ENCODE data around the gene KMT2C. TPM values are rescaled to one million over a fixed set of nuclear protein-coding genes. Genes with fewer than 3 reads are reported as not detected.
"Not testable (repeated sequence)": the region's sequence is repeated elsewhere in the genome, so short reads cannot be mapped to it uniquely, and the experiment has no call there.

The KMT2C gene
- total and polyA plus RNA-seq, 10 of the 15 experiments (the other 5 are each of a cell fraction or from before 2014, with no cell fraction given), result 3.3 to 45.2 (median 19.2) TPM

- TF ChIP-seq E2F8 (IDR thresholded peaks at IDR 0.05; ENCODE audit: low read depth, partially characterized antibody) (no peak), ZBTB40 (IDR thresholded peaks at IDR 0.05; ENCODE audit: borderline replicate concordance) (no peak), IKZF2 (IDR thresholded peaks at IDR 0.05) (no peak), RELA (IDR thresholded peaks at IDR 0.05; ENCODE audit: borderline replicate concordance, partially characterized antibody) (no peak), MTA3 (IDR thresholded peaks at IDR 0.05; ENCODE audit: borderline replicate concordance, low read length) (no peak), SUPT20H (IDR thresholded peaks at IDR 0.05; ENCODE audit: borderline replicate concordance, control insufficient read depth, low read depth, low read length) (no peak)
These were observed 40.7 kb downstream of the KMT2C start (continued) for GRCh38 chr7:152395112-152395511.

- H3K27ac ChIP-seq (ENCODE audit: control insufficient read depth, insufficient read depth); RAD21 ChIA-PET (ENCODE audit: unreplicated experiment); H3K9me3 ChIP-seq (replicated peaks; ENCODE audit: control insufficient read depth, insufficient read depth, low read length); H3K36me3 ChIP-seq (ENCODE audit: control insufficient read depth in 2 of 2, insufficient read depth in 2 of 2, low read length in 1 of 2); H3K4me3 ChIP-seq; H3K4me1 ChIP-seq (ENCODE audit: control insufficient read depth, insufficient read depth, low read length); H4K20me1 ChIP-seq (ENCODE audit: control insufficient read depth, insufficient read depth); DNase-seq (ENCODE audit: low read depth, low spot score); POLR2A ChIA-PET; H2AFZ ChIP-seq (ENCODE audit: control insufficient read depth, low read depth, low read length); CTCF ChIA-PET; intact Hi-C loops (cut with micrococcal nuclease; ENCODE audit: unreplicated experiment); H3K4me2 ChIP-seq (ENCODE audit: control insufficient read depth, insufficient read depth); in situ Hi-C loops (cut with MboI); H3K9ac ChIP-seq (ENCODE audit: control insufficient read depth, insufficient read depth, low read length); FAIRE-seq; H3K27me3 ChIP-seq (replicated peaks in 1 of 2; ENCODE audit: control insufficient read depth in 2 of 2, insufficient read depth in 2 of 2, low read length in 1 of 2); BruUV-seq (replicated peaks): not testable (repeated sequence)
- H3K79me2 ChIP-seq (ENCODE audit: control insufficient read depth, insufficient read depth, low read length), result peaks cover 70% of the 10 kb centered on the region
- peak; percentile 51 for ATAC-seq
- SMC1A ChIA-PET (ENCODE audit: uncharacterized antibody, unreplicated experiment), result interaction anchor here (1.1 kb wide), 1 partner anchor 248 kb away, joined by 4 read pairs; no protein-coding TSS in a partner anchor
- 58% methylated on average over 3 of the region's 3 CpGs for WGBS (ENCODE audit: insufficient coverage, insufficient replicate concordance, low lambda C conversion rate, missing lambda C conversion rate)
These were observed 41.6 kb downstream of the KMT2C start for GRCh38 chr7:152394214-152394613.

Data from GM12878 (cell line).